Measurements from ENCODE around the gene C12orf76. TPM values are rescaled to one million over a fixed set of nuclear protein-coding genes. Genes with fewer than 3 reads are reported as not detected.

C12orf76 gene
- total and polyA plus RNA-seq, 2 of the 13 experiments (the other 11 are each of a cell fraction or from before 2014, with no cell fraction given) = 15.8 to 38.4 TPM

- TF ChIP-seq ZNF607 (CRISPR knock-in tag; IDR thresholded peaks at IDR 0.05; ENCODE audit: borderline replicate concordance) (peak; percentile 75; the same call in 1 of the 2 replicates), CSRNP2 (CRISPR knock-in tag; conservative IDR thresholded peaks at IDR 0.05; ENCODE audit: low read depth) (no peak), ZNF569 (CRISPR knock-in tag; IDR thresholded peaks at IDR 0.05; ENCODE audit: borderline replicate concordance) (no peak), ZNF670 (CRISPR knock-in tag; IDR thresholded peaks at IDR 0.05; ENCODE audit: borderline replicate concordance) (no peak), ZNF530 (CRISPR knock-in tag; IDR thresholded peaks at IDR 0.05; ENCODE audit: low read depth) (no peak), BCL3 (CRISPR knock-in tag; IDR thresholded peaks at IDR 0.05) (peak; percentile 66; the same call in 1 of the 2 replicates), ZBTB2 (CRISPR knock-in tag; IDR thresholded peaks at IDR 0.05; ENCODE audit: low read depth) (no peak), ERF (CRISPR knock-in tag; IDR thresholded peaks at IDR 0.05) (peak; percentile 73), ZNF605 (CRISPR knock-in tag; IDR thresholded peaks at IDR 0.05) (peak; percentile 68; the same call in 1 of the 2 replicates), ZFYVE20 (CRISPR knock-in tag; IDR thresholded peaks at IDR 0.05; ENCODE audit: borderline replicate concordance, low read depth) (no peak), IKZF5 (CRISPR knock-in tag; IDR thresholded peaks at IDR 0.05) (no peak; the same call in 1 of the 2 replicates), LRRFIP1 (CRISPR knock-in tag; conservative IDR thresholded peaks at IDR 0.05) (no peak), FOXM1 (CRISPR knock-in tag; IDR thresholded peaks at IDR 0.05) (no peak), ATF7 (IDR thresholded peaks at IDR 0.05) (peak; percentile 94), ATF7 (CRISPR knock-in tag; IDR thresholded peaks at IDR 0.05) (no peak), RAD21 (CRISPR knock-in tag; IDR thresholded peaks at IDR 0.05) (peak; percentile 55), PCBP2 (optimal IDR thresholded peaks at IDR 0.05; ENCODE audit: low read depth, low read length, poor library complexity, severe bottlenecking) (no peak), JUND (CRISPR knock-in tag; IDR thresholded peaks at IDR 0.05) (0 out of 2 replicates have a peak, but pooled peaks have one; percentile 29), GFI1 (CRISPR knock-in tag; IDR thresholded peaks at IDR 0.05; ENCODE audit: borderline replicate concordance) (0 out of 2 replicates have a peak, but pooled peaks have one; percentile 2), ZBTB38 (CRISPR knock-in tag; IDR thresholded peaks at IDR 0.05) (peak; percentile 36; the same call in 1 of the 2 replicates), HNRNPLL (IDR thresholded peaks at IDR 0.05; ENCODE audit: low read depth, low read length, poor library complexity, severe bottlenecking) (peak; percentile 86)
Measured at GRCh38 chr12:109998904-109999648, 49.2 kb downstream of the C12orf76 start, which contains the start of gene ANKRD13A (continued).

All from HepG2 (cell line).